Stimulated activated CD4-positive, alpha-beta T cell treated with anti-CD3 and anti-CD28 coated beads, Interleukin-2, amount 100 ng/mL, for 48 hours (primary cell): ENCODE data around the gene ABL1.

Experiments used
- DNase-seq, 2 donors: peaks; one replicate each; pipeline ENCODE4 v3.0.0-alpha.2; 2020

The ABL1 gene

GRCh38 chr9:130934702-130935647 lies 99.9 kb downstream of the ABL1 start:
- no peak for DNase-seq

- no peak for DNase-seq
These were observed 100.7 kb downstream of the ABL1 start for GRCh38 chr9:130935648-130936271.

GRCh38 chr9:130936285-130937117 lies 101.4 kb downstream of the ABL1 start:
- DNase-seq, result no peak
